ENCODE data around the gene ARL8A.
A peak's percentile ranks its signal among the peaks of the same experiment; 100 is the strongest.
"Not testable (repeated sequence)": the region's sequence is repeated elsewhere in the genome, so short reads cannot be mapped to it uniquely, and the experiment has no call there.

ARL8A gene

DNA sequence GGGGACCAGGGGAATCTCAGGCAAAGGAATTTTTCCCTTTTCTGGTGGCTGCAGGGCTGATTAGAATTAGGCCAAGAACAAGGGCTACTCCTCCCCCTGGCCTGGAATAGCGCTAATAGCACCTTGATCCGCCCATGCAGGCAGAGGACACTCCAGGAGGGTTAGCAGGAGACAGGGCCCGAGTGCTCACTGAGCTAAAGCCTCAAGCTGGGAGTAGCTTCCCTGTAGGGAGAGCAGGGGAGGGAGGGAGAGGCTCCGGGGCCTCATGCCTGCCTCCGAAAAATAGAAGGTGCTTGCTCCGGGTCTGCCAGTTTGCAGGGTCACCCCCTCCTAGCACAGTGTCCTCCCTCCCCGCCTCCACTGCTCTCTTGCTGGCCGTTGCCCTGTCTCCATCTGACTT is 12.1 kb upstream of the ARL8A start:
- DNase-seq, result no peak

GRCh38 chr1:202155478-202156021 is 11.0 kb upstream of the ARL8A start:
- peak; percentile 93 for DNase-seq

- DNase-seq, result no peak
Measured at GRCh38 chr1:202154766-202155477, 10.4 kb upstream of the ARL8A start.

- DNase-seq, result no peak
Measured at GRCh38 chr1:202154148-202154765, 9.7 kb upstream of the ARL8A start.

GRCh38 chr1:202153284-202153683 is 8.7 kb upstream of the ARL8A start:
- DNase-seq, result no peak

DNA sequence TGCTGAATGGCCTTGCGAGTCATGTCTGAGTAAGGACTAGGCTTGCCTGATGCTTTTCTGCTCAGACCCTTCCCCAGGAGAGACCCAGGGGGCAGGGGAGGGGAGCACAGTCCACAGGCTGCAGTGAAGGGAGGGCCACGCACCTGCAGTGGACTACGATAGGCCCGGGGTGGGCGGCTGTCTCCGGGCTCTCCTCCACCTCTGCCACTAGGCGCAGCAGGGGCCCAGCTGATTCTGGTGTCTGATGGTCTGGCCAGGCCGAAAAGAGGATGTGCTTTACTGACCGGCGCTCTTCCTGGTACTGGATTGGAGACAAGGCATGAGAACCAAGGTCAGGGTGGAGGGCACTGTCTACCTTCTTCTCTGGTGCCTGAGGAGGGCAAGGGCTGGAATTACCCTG is 7.9 kb upstream of the ARL8A start:
- no peak for DNase-seq

GRCh38 chr1:202151045-202151444 is 6.5 kb upstream of the ARL8A start:
- no peak for DNase-seq

DNA sequence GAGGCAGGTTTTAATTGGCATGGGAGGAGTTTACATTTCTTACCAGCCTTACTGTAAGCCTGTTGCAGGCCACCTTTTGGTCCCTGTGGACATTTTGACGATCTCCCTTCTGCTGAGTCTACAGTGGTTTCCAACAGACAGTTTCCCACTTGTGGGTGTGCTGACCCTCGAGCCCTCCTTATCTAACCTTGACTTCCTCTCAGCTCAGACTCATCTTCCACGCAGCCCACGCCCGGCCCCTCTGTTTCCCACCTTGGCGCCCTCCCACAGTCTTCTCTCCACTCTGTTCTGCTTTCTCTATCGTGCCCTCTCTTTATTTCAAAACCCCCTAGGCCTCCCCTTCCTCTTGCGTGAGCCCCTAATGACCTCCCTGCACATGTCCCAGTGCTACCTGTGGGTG is 6.1 kb upstream of the ARL8A start:
- DNase-seq, result no peak

DNA sequence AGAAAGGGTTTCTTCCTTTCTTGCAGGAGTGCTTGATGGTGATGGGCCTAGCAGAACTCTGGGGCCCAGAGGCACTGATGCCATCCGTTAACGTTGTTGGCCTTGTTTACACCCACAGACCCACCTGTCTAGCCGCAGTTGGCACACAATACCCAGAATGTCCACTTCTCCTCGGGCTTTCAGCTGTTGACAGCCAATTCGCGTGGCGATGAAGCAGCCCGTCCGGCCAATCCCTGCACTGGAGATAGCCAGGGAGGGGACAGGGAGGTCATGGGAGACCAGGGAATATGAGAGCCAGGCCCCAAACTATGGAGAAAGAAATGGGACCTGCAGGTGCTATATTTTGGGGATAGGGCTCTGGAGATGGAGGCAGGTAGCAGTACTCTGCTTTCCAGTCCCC is 5.7 kb upstream of the ARL8A start:
- DNase-seq, result no peak

DNA sequence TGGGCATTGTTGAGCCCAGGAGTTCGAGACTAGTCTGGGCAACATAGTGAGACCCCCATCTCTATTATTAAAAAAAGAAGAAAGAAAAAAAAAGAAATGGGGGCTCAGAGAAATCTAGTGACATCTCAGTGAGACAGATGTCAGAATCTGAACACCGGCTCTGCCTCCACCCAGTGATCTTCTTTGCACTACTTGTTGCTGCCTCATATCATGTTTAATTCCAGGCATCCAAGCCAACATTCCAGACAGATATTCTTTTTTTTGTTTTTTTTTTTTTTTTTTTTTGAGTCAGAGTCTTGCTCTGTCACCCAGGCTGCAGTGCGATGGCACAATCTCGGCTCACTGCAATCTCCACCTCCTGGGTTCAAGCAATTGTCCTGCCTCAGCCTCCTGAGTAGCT is 5.0 kb upstream of the ARL8A start:
- DNase-seq, result no peak

DNA sequence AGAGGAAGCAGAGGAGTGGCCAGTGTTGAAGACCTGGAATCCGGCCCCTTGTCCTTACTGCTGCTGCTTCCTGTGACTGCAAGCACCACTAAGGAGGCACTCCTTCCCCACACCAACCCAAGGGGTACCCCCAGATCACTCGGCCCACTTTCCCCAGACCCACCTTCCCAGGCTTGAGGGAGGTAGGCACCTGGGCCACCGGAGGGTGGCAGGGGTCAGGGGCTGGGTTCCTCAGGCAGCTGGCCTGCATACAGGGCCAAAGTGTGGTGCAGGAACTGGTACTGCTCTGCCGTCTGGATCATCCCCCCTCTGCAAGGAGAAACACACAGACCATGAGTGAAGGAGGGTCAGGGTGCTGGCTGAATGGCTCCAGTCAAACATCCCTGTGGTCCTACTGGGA is 3.9 kb upstream of the ARL8A start:
- DNase-seq, result no peak

DNA sequence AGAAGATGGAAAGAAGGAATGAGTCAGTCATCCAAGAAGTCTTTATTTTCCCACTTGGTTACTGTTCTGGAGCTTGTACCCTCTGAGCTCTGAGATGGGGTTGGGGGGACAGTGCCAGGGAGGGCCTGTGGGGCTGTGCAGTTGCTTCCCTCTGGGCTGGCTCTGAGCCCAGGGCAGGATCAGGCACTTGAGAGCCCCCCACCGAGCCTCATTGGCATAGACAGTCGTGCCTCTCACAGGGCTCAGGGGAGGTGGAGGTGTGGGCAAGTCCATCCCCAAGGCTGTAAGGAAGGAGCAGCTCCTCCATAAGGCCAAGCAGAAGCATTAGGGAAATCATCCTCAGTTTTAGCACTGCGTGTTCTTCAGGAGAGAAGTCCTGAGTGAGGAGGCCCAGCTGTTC is 2.5 kb upstream of the ARL8A start:
- DNase-seq, result no peak

DNA sequence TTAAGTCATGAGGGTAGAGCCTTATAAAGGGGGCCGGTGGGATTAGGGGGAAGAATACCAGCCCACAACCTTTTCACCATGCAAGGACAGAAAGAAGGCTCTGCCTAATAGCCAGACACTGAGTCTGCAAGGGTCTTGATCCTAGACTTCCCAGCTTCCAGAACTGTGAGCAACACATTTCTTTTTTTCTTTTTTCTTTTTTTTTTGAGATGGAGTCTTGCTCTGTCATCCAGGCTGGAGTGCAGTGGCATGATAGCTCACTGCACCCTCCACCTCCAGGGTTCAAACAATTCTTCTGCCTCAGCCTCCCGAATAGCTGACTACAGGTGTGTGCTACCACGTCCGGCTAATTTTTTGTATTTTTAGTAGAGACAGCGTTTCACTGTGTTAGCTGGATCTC is 1.7 kb upstream of the ARL8A start:
- DNase-seq, result no peak

- DNase-seq, result not testable (repeated sequence)
Measured at GRCh38 chr1:202145744-202146140, 1.2 kb upstream of the ARL8A start.

GRCh38 chr1:202145068-202145743 is 669 bp upstream of the ARL8A start:
- no peak for DNase-seq

- no peak for DNase-seq
Measured at GRCh38 chr1:202143768-202144401, 652 bp downstream of the ARL8A start.

GRCh38 chr1:202143011-202143767 is 1.3 kb downstream of the ARL8A start:
- peak; percentile 74 for DNase-seq

DNA sequence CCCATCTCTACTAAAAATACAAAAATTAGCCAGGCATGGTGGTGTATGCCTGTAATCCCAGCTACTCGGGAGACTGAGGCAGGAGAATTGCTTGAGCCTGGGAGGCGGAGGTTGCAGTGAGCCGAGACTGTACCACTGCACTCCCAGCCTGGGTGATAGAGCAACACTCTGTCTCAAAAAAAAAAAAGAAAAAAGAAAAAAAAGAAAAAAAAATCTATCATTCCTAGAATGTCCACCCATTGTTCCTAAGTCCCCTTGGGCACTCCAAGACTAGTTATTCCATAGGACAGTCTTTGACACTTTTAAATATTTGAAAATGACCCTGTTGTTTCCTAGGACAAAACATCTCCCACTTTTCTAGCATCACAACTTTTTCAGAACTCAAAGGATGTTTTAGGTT is 3.1 kb downstream of the ARL8A start:
- not testable (repeated sequence) for DNase-seq

DNA sequence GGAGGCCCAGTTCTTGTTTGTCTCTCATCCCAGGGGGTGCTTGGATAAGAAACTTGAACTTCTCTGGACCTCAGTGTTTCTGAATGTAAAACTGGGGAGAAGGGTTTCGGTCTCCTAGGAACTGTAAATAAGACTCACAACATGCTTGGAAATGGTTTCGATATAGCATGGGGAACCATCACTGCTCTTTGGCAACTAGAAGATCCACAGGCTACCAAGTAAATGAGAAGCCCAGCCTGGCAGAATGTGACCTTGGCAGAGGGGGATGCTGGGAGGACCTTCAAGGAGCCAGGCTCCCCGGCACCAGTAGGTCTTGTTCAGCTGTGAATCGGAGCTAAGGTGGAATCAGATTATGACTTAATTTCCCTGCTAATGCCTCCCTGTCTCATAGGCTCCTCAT is 3.7 kb downstream of the ARL8A start:
- DNase-seq, result no peak

DNA sequence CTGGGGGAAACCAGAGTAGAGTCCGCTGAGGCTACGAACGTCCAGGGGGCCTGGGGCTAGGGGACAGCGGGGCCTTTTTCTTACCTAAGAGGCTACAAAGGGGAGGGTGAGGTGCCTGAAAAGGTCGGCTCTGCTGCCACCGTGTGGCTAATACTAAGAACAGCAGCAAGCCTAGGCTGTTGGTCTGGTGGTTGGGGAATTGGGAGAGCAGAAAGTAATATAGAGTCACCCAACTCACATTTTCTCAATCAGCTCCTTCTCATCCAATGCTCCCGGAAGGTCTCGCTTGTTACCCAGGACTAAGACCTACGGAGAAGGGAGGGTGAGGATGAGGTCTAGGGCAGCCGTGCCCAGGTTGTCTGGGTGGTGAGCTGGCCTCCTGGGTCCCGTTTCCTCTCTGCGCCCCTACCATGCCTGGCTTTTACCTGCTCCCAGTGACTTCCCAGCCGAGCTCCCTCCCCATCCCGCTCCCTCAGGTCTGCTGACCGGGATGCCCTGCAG is 9.3 kb downstream of the ARL8A start:
- DNase-seq, result peak; percentile 67

GRCh38 chr1:202134645-202135172 is 9.8 kb downstream of the ARL8A start:
- DNase-seq, result no peak

GRCh38 chr1:202133989-202134388 is 10.5 kb downstream of the ARL8A start:
- DNase-seq, result no peak

All from suppressor macrophage treated with lipopolysaccharide for 4 hours (primary cell).